Measurements from ENCODE around the gene TREM1. TPM values are rescaled to one million over a fixed set of nuclear protein-coding genes. Genes with fewer than 3 reads are reported as not detected.

Gene TREM1
- total RNA-seq = 0.42 and 5.3 TPM in 2 replicates

GRCh38 chr6:41286544-41287346, at the start of gene TREM1:
Gene TREM1, minus strand, starts transcription at chr6:41286682. Its CDS starts 27 bp downstream, at chr6:41286655.

GRCh38 chr6:41335296-41335695, 48.8 kb upstream of the TREM1 start, which contains the start of gene NCR2:
Gene NCR2, plus strand, starts transcription at chr6:41335608. Its CDS starts 269 bp downstream, at chr6:41335877.

DNA sequence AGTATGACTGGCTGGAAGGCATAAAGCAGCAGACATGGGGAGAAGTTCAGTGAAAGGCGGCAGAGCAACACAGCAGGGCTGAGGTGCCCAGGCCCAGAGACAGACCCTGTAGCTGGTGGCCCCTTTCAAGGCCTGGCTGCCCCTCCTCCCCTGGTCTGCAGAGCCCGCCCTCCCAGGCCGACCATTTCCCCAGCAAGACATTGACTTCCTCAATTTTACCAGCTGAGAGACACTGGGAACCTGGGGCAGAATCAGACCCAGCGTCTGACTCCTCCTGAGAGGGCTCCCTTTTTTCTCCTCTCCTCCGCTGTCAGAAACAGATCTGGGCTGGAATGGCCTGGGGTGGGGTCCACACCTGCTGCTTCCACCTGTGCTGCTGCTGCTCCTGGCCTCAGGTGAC, 58.4 kb downstream of the TREM1 start, which contains the start of gene TREML4:
Gene TREML4 (plus strand): TSS at position 254 of the 400 bp plus-strand sequence. CDS start 79 bp downstream, at position 333.

Other genes starting within 250 kb of the TREM1 start
- under 0.01 TPM in 1 of 2 replicates, not detected in the other for gene UNC5CL, start 247.5 kb downstream of the TREM1 start, total RNA-seq
- not detected in 2 replicates for gene TSPO2, start 244.2 kb downstream of the TREM1 start, total RNA-seq
- not detected in 2 replicates for gene APOBEC2, start 233.5 kb downstream of the TREM1 start, total RNA-seq
- gene OARD1, start 214.3 kb downstream of the TREM1 start, total RNA-seq = 7.1 and 11.3 TPM in 2 replicates
- gene NFYA, start 213.7 kb downstream of the TREM1 start, total RNA-seq = 15.4 and 25.1 TPM in 2 replicates
- gene TREML1, start 132.3 kb downstream of the TREM1 start, total RNA-seq = not detected in 2 replicates
- 0.14 TPM in 1 of 2 replicates, not detected in the other for gene TREM2, start 123.6 kb downstream of the TREM1 start, total RNA-seq
- not detected in 2 replicates for gene TREML2, start 85.5 kb downstream of the TREM1 start, total RNA-seq
- gene TREML4, start 58.3 kb downstream of the TREM1 start, total RNA-seq = not detected in 2 replicates
- not detected in 2 replicates for gene NCR2, start 48.9 kb upstream of the TREM1 start, total RNA-seq

All from smooth muscle cell of the umbilical artery (primary cell).